HG02840 (cell line): ENCODE measurements around the gene CIROP.

Experiments
- ATAC-seq: cut with Tn5 transposase; IDR thresholded peaks from one replicate; pipeline ENCODE4 v1.9.1; 2021; ENCODE audit warnings: mild to moderate bottlenecking, moderate library complexity, moderate number of reproducible peaks; ENCODE audit not compliant: unreplicated experiment, low FRiP score

Gene CIROP

GRCh38 chr14:23095196-23096108, 9.3 kb downstream of the CIROP start, which contains the start of gene C14orf119:
Gene C14orf119 (plus strand): TSS chr14:23095505. CDS start chr14:23097659, 2,154 bp downstream.
- peak; percentile 96 for ATAC-seq

- ATAC-seq = peak; percentile 32
These were observed 10.1 kb downstream of the CIROP start, which contains the start of gene ACIN1 for GRCh38 chr14:23094666-23095195. Gene ACIN1 (minus strand): TSS chr14:23095136. CDS start chr14:23095112, 24 bp downstream.

- no peak for ATAC-seq
These were observed 10.7 kb downstream of the CIROP start for GRCh38 chr14:23093991-23094665.

GRCh38 chr14:23093526-23093925, 11.3 kb downstream of the CIROP start:
- no peak for ATAC-seq

- no peak for ATAC-seq
These were observed 11.7 kb downstream of the CIROP start for GRCh38 chr14:23093104-23093503.

- no peak for ATAC-seq
These were observed 13.2 kb downstream of the CIROP start for GRCh38 chr14:23091294-23092225.

GRCh38 chr14:23090254-23090636, 14.5 kb downstream of the CIROP start:
- ATAC-seq = no peak

- no peak for ATAC-seq
These were observed 15.1 kb downstream of the CIROP start for GRCh38 chr14:23089498-23090253.

GRCh38 chr14:23086565-23086964, 18.2 kb downstream of the CIROP start:
- no peak for ATAC-seq

- no peak for ATAC-seq
These were observed 19.3 kb downstream of the CIROP start for GRCh38 chr14:23085458-23085857.

GRCh38 chr14:23080474-23080873, 24.3 kb downstream of the CIROP start:
- no peak for ATAC-seq

GRCh38 chr14:23079716-23080115, 25.1 kb downstream of the CIROP start:
- ATAC-seq = no peak

GRCh38 chr14:23078692-23079116, 26.1 kb downstream of the CIROP start:
- no peak for ATAC-seq

GRCh38 chr14:23077962-23078361, 26.8 kb downstream of the CIROP start:
- no peak for ATAC-seq

GRCh38 chr14:23076785-23077408, 27.9 kb downstream of the CIROP start:
- ATAC-seq = no peak

- no peak for ATAC-seq
These were observed 29.9 kb downstream of the CIROP start for GRCh38 chr14:23074906-23075305.

GRCh38 chr14:23071921-23072539, 32.8 kb downstream of the CIROP start:
- no peak for ATAC-seq

- ATAC-seq = peak; percentile 81
These were observed 33.4 kb downstream of the CIROP start for GRCh38 chr14:23071244-23071920.
